ENCODE results near the gene TEN1. TPM values are rescaled to one million over a fixed set of nuclear protein-coding genes. Genes with fewer than 3 reads are reported as not detected.

The TEN1 gene
- total and polyA plus RNA-seq, 2 donors, result 13.9 to 16.2 TPM

Other genes starting within 250 kb of the TEN1 start
- 11.3 TPM for gene GALK1, start 214.0 kb upstream of the TEN1 start, total RNA-seq
- gene GALK1, start 214.0 kb upstream of the TEN1 start, polyA plus RNA-seq, result 43.0 TPM
- 58.1 TPM for gene UNK, start 194.4 kb upstream of the TEN1 start, total RNA-seq
- gene UNK, start 194.4 kb upstream of the TEN1 start, polyA plus RNA-seq, result 29.1 TPM
- 10.6 TPM for gene UNC13D, start 134.8 kb upstream of the TEN1 start, total RNA-seq
- gene UNC13D, start 134.8 kb upstream of the TEN1 start, polyA plus RNA-seq, result 13.0 TPM
- gene WBP2, start 123.9 kb upstream of the TEN1 start, total RNA-seq, result 16.2 TPM
- gene WBP2, start 123.9 kb upstream of the TEN1 start, polyA plus RNA-seq, result 142 TPM
- 28.9 TPM for gene TRIM47, start 100.7 kb upstream of the TEN1 start, total RNA-seq
- gene TRIM47, start 100.7 kb upstream of the TEN1 start, polyA plus RNA-seq, result 55.8 TPM
- gene TRIM65, start 82.3 kb upstream of the TEN1 start, total RNA-seq, result 15.2 TPM
- 21.5 TPM for gene TRIM65, start 82.3 kb upstream of the TEN1 start, polyA plus RNA-seq
- 18.3 TPM for gene MRPL38, start 74.4 kb upstream of the TEN1 start, total RNA-seq
- 61.3 TPM for gene MRPL38, start 74.4 kb upstream of the TEN1 start, polyA plus RNA-seq
- 10.7 TPM for gene FBF1, start 38.2 kb upstream of the TEN1 start, total RNA-seq
- 7.9 TPM for gene FBF1, start 38.2 kb upstream of the TEN1 start, polyA plus RNA-seq
- 76.0 TPM for gene ACOX1, start 74 bp upstream of the TEN1 start, total RNA-seq
- 15.1 TPM for gene ACOX1, start 74 bp upstream of the TEN1 start, polyA plus RNA-seq
- 3.5 TPM for gene CDK3, start 21.6 kb downstream of the TEN1 start, total RNA-seq
- 4.9 TPM for gene CDK3, start 21.6 kb downstream of the TEN1 start, polyA plus RNA-seq
- gene EVPL, start 48.1 kb downstream of the TEN1 start, total RNA-seq, result 12.5 TPM
- 9.0 TPM for gene EVPL, start 48.1 kb downstream of the TEN1 start, polyA plus RNA-seq
- gene SRP68, start 93.3 kb downstream of the TEN1 start, total RNA-seq, result 34.7 TPM
- gene SRP68, start 93.3 kb downstream of the TEN1 start, polyA plus RNA-seq, result 54.8 TPM
- gene GALR2, start 95.5 kb downstream of the TEN1 start, total RNA-seq, result not detected
- gene GALR2, start 95.5 kb downstream of the TEN1 start, polyA plus RNA-seq, result 0.09 TPM
- not detected for gene ZACN, start 99.9 kb downstream of the TEN1 start, total RNA-seq
- 2.2 TPM for gene ZACN, start 99.9 kb downstream of the TEN1 start, polyA plus RNA-seq
- gene EXOC7, start 124.5 kb downstream of the TEN1 start, total RNA-seq, result 75.3 TPM
- gene EXOC7, start 124.5 kb downstream of the TEN1 start, polyA plus RNA-seq, result 74.8 TPM
- 0.90 TPM for gene FOXJ1, start 162.0 kb downstream of the TEN1 start, total RNA-seq
- 1.4 TPM for gene FOXJ1, start 162.0 kb downstream of the TEN1 start, polyA plus RNA-seq